ENCODE results near the gene GTF2A1. TPM values are rescaled to one million over a fixed set of nuclear protein-coding genes. Genes with fewer than 3 reads are reported as not detected.

The GTF2A1 gene
- total RNA-seq, 1 experiment from 2014 or later, result 24.4 TPM

- ATAC-seq, result no peak
- ChIA-PET POLR2A (ENCODE audit: unreplicated experiment) (no interaction called here), CTCF (no interaction called here)
These were observed 22.1 kb downstream of the GTF2A1 start for GRCh38 chr14:81198651-81199050.

DNA sequence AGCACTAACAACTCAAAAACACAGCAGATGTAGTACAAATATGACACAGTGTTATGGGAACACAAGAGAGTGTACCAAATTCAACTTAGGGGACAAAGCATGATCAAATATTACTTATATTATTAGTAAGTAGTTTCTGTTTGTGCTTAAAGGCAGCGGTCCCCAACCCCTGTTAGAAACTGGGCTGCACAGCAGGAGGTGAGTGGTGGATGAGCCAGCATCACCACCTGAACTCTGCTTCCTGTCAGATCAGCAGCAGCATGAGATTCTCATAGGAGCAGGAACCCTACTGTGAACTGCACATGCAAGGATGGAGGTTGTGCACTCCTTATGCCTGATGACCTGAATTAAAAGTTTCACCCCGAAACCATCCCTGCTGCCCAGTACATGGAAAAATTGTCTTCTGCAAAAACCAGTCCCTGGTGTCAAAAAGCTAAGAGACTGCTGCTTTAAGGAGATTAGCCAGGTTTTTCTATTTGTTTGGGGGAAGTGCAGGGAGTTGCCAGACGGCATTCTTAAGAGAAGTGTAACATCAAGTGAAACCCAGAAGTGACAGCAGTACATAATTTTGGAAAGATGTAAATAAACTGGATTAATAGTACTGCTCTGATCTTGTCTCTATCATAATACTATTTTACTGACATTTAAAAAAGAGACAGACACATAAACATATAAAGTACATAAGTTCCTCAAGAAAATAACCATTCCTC, 26.7 kb downstream of the GTF2A1 start:
- Histone ChIP-seq H4K20me1 (ENCODE audit: low read length) (no peaks in the 10 kb centered on the region), H2AFZ (ENCODE audit: low read length) (no peak overlapping the region), H3K4me3 (ENCODE audit: low read length) (no peak overlapping the region), H3K9ac (ENCODE audit: low read length) (no peak overlapping the region), H3K27me3 (ENCODE audit: low read length) (no peaks in the 10 kb centered on the region), H3K9me2 (replicated peaks; ENCODE audit: low read length) (no peaks in the 10 kb centered on the region), H3K4me1 (ENCODE audit: insufficient read depth, low read length) (peaks cover 14% of the 10 kb centered on the region), H3K79me2 (ENCODE audit: low read length) (no peaks in the 10 kb centered on the region; the same call in 1 of the 2 replicates), H3K4me2 (ENCODE audit: low read length) (peak overlapping the region; percentile 53), H3F3A (ENCODE audit: low read length, unreplicated experiment) (no peaks in the 10 kb centered on the region), H3K27ac (ENCODE audit: low read length) (peak overlapping the region; percentile 32), H3K36me3 (ENCODE audit: low read depth, low read length) (peaks cover 27% of the 10 kb centered on the region), H3K9me3 (ENCODE audit: low read length) (no peaks in the 10 kb centered on the region)
- intact Hi-C loops (cut with micrococcal nuclease), result no loop called here
- TF ChIP-seq EZH2 (IDR thresholded peaks at IDR 0.05; ENCODE audit: low read length, unreplicated experiment), result no peak
- TF ChIP-seq EZH2phosphoT487 (IDR thresholded peaks at IDR 0.05; ENCODE audit: borderline replicate concordance, low read length), result no peak
- TF ChIP-seq, protein P1, sequence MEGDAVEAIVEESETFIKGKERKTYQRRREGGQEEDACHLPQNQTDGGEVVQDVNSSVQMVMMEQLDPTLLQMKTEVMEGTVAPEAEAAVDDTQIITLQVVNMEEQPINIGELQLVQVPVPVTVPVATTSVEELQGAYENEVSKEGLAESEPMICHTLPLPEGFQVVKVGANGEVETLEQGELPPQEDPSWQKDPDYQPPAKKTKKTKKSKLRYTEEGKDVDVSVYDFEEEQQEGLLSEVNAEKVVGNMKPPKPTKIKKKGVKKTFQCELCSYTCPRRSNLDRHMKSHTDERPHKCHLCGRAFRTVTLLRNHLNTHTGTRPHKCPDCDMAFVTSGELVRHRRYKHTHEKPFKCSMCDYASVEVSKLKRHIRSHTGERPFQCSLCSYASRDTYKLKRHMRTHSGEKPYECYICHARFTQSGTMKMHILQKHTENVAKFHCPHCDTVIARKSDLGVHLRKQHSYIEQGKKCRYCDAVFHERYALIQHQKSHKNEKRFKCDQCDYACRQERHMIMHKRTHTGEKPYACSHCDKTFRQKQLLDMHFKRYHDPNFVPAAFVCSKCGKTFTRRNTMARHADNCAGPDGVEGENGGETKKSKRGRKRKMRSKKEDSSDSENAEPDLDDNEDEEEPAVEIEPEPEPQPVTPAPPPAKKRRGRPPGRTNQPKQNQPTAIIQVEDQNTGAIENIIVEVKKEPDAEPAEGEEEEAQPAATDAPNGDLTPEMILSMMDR (conservative IDR thresholded peaks at IDR 0.05; ENCODE audit: low read depth, low read length), result no peak
- peak; percentile 57 for DNase-seq
- ATAC-seq, result peak; percentile 97
- no TSS peak for BruUV-seq (replicated peaks)
- ChIA-PET POLR2A (ENCODE audit: unreplicated experiment) (no interaction called here), CTCF (interaction anchor here (0.5 kb wide), 1 partner anchor 218 kb away, joined by 7 read pairs; no protein-coding TSS in a partner anchor)

More at GRCh38 chr14:81198651-81199050, 22.1 kb downstream of the GTF2A1 start:
- Histone ChIP-seq H3K4me1 (ENCODE audit: insufficient read depth, low read length) (peaks cover 32% of the 10 kb centered on the region), H3K27me3 (ENCODE audit: low read length) (no peaks in the 10 kb centered on the region), H4K20me1 (ENCODE audit: low read length) (no peaks in the 10 kb centered on the region), H3K79me2 (ENCODE audit: low read length) (peaks cover under 1% of the 10 kb centered on the region; the same call in 1 of the 2 replicates), H3F3A (ENCODE audit: low read length, unreplicated experiment) (no peaks in the 10 kb centered on the region), H3K9me2 (replicated peaks; ENCODE audit: low read length) (no peaks in the 10 kb centered on the region), H3K27ac (ENCODE audit: low read length) (no peak overlapping the region), H3K4me2 (ENCODE audit: low read length) (no peak overlapping the region), H3K9ac (ENCODE audit: low read length) (no peak overlapping the region), H3K4me3 (ENCODE audit: low read length) (no peak overlapping the region), H3K36me3 (ENCODE audit: low read depth, low read length) (peaks cover 34% of the 10 kb centered on the region), H3K9me3 (ENCODE audit: low read length) (no peaks in the 10 kb centered on the region), H2AFZ (ENCODE audit: low read length) (no peak overlapping the region)
- DNase-seq, result no peak
- BruUV-seq (replicated peaks), result no TSS peak
- TF ChIP-seq, protein P1 (conservative IDR thresholded peaks at IDR 0.05; ENCODE audit: low read depth, low read length), result no peak
- TF ChIP-seq EZH2 (IDR thresholded peaks at IDR 0.05; ENCODE audit: low read length, unreplicated experiment) (no peak), EZH2phosphoT487 (IDR thresholded peaks at IDR 0.05; ENCODE audit: borderline replicate concordance, low read length) (no peak)
- intact Hi-C loops (cut with micrococcal nuclease), result no loop called here

- DNase-seq, result no peak
- Histone ChIP-seq H3K4me1 (ENCODE audit: insufficient read depth, low read length) (peaks cover 14% of the 10 kb centered on the region), H3K27ac (ENCODE audit: low read length) (no peak overlapping the region), H3K36me3 (ENCODE audit: low read depth, low read length) (peaks cover 27% of the 10 kb centered on the region), H4K20me1 (ENCODE audit: low read length) (no peaks in the 10 kb centered on the region), H3K9me3 (ENCODE audit: low read length) (no peaks in the 10 kb centered on the region), H3K9me2 (replicated peaks; ENCODE audit: low read length) (no peaks in the 10 kb centered on the region), H3K4me2 (ENCODE audit: low read length) (no peak overlapping the region), H3K9ac (ENCODE audit: low read length) (no peak overlapping the region), H3F3A (ENCODE audit: low read length, unreplicated experiment) (no peaks in the 10 kb centered on the region), H3K27me3 (ENCODE audit: low read length) (no peaks in the 10 kb centered on the region), H3K79me2 (ENCODE audit: low read length) (no peaks in the 10 kb centered on the region; the same call in 1 of the 2 replicates), H3K4me3 (ENCODE audit: low read length) (no peak overlapping the region), H2AFZ (ENCODE audit: low read length) (no peak overlapping the region)
- TF ChIP-seq, protein P1 (conservative IDR thresholded peaks at IDR 0.05; ENCODE audit: low read depth, low read length), result no peak
- TF ChIP-seq EZH2phosphoT487 (IDR thresholded peaks at IDR 0.05; ENCODE audit: borderline replicate concordance, low read length), result no peak
- TF ChIP-seq EZH2 (IDR thresholded peaks at IDR 0.05; ENCODE audit: low read length, unreplicated experiment), result no peak
- BruUV-seq (replicated peaks), result no TSS peak
- ATAC-seq, result no peak
- CTCF ChIA-PET, result no interaction called here
- intact Hi-C loops (cut with micrococcal nuclease), result no loop called here
- POLR2A ChIA-PET (ENCODE audit: unreplicated experiment), result no interaction called here
These were observed 28.2 kb downstream of the GTF2A1 start for GRCh38 chr14:81192594-81192993.
